Osteoblast (primary cell): ENCODE data around the gene SMIM9. TPM values are rescaled to one million over a fixed set of nuclear protein-coding genes. Genes with fewer than 3 reads are reported as not detected.

Source experiments
- DNase-seq: peaks from one replicate; pipeline ENCODE4 v3.0.0; 2011; ENCODE audit warnings: low spot score, mixed read lengths; ENCODE audit not compliant: insufficient read length; ENCODE audit errors: missing footprints
- H2AFZ ChIP-seq: 2 replicates; pipeline ENCODE4 v1.6.0; 2011; ENCODE audit warnings: mild to moderate bottlenecking, low read length
- H3K27ac ChIP-seq: 2 replicates; pipeline ENCODE4 v1.5.1; 2011; ENCODE audit warnings: mild to moderate bottlenecking, low read depth, low read length, moderate library complexity
- H3K27me3 ChIP-seq: 2 replicates; pipeline ENCODE4 v1.6.0; 2012; ENCODE audit warnings: mild to moderate bottlenecking, control low read depth, inconsistent platforms, low read length, moderate library complexity; ENCODE audit not compliant: insufficient read depth
- H3K36me3 ChIP-seq: 2 replicates; pipeline ENCODE4 v1.5.1; 2011; ENCODE audit warnings: mild to moderate bottlenecking, low read length, control low read depth, moderate library complexity; ENCODE audit not compliant: insufficient read depth
- H3K4me1 ChIP-seq: 2 replicates; pipeline ENCODE4 v1.5.1; 2011; ENCODE audit warnings: mild to moderate bottlenecking, low read length, control low read depth, moderate library complexity; ENCODE audit not compliant: insufficient read depth
- H3K4me2 ChIP-seq: 2 replicates; pipeline ENCODE4 v1.6.0; 2011; ENCODE audit warnings: mild to moderate bottlenecking, low read length; ENCODE audit not compliant: insufficient read depth
- H3K4me3 ChIP-seq: fragments of 200-600 bp; sonication (generic); 3 replicates; pipeline ENCODE4 v1.5.1; 2012; ENCODE audit warnings: mild to moderate bottlenecking, low read length, inconsistent platforms; ENCODE audit not compliant: insufficient read depth
- H3K79me2 ChIP-seq: 2 replicates; pipeline ENCODE4 v1.6.0; 2012; ENCODE audit warnings: mild to moderate bottlenecking, low read length, control low read depth, inconsistent platforms; ENCODE audit not compliant: insufficient read depth
- H3K9me3 ChIP-seq: 2 replicates; pipeline ENCODE4 v1.5.1; 2011; ENCODE audit warnings: low read depth, low read length, control low read depth
- H4K20me1 ChIP-seq: 2 replicates; pipeline ENCODE4 v1.6.0; 2012; ENCODE audit warnings: mild to moderate bottlenecking, low read length, control low read depth; ENCODE audit not compliant: insufficient read depth
- total RNA-seq: library from RNA; depleted of rRNA; stranded (reverse); fragments of >200 nt; gene quantifications from 2 replicates; pipeline ENCODE4 v1.2.3, GENCODE V29; 2012
- TF ChIP-seq, protein P1 (sequence below): IDR thresholded peaks from 2 replicates; pipeline ENCODE4 v1.5.1; 2011; ENCODE audit warnings: mild to moderate bottlenecking, low read depth, low read length, moderate library complexity; ENCODE audit errors: extremely low read depth

Gene SMIM9
- total RNA-seq, 1 donor = not detected

DNA sequence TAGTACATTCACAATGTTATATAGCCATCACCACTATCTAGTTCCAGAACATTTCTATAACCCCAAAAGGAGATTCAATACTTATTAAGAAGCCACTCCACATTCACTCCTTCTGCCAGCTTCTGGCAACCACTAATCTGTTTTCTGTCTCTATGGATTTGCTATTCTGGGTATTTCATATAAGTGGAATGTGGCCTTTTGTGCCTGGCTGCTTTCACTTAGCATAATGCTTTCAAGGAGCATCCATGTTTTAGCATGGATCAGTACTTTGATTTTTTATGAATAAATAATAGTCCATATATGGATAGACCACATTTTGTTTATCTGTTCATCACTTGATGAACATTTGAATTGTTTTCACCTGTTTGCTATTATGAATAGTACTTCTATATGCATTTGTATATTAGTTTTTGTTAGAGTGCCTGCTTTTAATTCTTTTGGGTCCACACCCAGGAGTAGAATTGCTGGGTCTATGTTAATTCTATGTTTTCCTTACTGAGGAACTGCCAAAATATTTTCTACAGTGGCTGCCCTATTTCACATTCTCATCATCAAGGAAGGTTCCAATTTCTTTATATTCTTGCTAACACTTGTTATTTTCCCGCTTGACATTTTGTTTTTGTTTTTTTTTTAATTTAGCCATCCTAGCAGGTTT is 16.6 kb upstream of the SMIM9 start:
- no peak overlapping the region for H3K27ac ChIP-seq

DNA sequence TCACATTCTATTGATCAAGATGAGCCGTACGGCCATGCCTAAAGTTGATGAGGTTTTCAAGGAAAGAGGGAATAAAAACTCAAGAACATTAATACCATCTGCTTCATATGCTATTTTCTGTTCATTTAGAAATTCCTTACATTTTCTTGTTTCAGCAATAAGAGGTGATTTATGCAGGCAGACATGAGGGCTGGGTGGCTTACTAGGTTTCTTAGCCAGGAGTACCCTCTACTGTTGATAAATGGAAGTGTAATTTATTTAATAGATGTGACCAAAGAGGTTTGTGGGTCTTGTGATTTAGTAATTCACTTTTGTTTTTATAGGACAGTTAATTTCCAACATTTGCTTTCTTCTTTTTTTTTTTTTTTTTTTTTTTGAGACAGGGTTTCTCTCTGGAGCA is 6.4 kb upstream of the SMIM9 start:
- Histone ChIP-seq H2AFZ (no peak overlapping the region), H3K36me3 (no peaks in the 10 kb centered on the region), H3K4me2 (no peak overlapping the region), H3K27me3 (no peaks in the 10 kb centered on the region), H3K9me3 (no peaks in the 10 kb centered on the region), H3K79me2 (no peaks in the 10 kb centered on the region), H4K20me1 (no peaks in the 10 kb centered on the region), H3K4me1 (no peaks in the 10 kb centered on the region), H3K27ac (no peak overlapping the region), H3K4me3 (no peak overlapping the region)
- DNase-seq = peak; percentile 75
- TF ChIP-seq, protein P1, sequence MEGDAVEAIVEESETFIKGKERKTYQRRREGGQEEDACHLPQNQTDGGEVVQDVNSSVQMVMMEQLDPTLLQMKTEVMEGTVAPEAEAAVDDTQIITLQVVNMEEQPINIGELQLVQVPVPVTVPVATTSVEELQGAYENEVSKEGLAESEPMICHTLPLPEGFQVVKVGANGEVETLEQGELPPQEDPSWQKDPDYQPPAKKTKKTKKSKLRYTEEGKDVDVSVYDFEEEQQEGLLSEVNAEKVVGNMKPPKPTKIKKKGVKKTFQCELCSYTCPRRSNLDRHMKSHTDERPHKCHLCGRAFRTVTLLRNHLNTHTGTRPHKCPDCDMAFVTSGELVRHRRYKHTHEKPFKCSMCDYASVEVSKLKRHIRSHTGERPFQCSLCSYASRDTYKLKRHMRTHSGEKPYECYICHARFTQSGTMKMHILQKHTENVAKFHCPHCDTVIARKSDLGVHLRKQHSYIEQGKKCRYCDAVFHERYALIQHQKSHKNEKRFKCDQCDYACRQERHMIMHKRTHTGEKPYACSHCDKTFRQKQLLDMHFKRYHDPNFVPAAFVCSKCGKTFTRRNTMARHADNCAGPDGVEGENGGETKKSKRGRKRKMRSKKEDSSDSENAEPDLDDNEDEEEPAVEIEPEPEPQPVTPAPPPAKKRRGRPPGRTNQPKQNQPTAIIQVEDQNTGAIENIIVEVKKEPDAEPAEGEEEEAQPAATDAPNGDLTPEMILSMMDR = peak; percentile 50

More for the DNA sequence above, 16.6 kb upstream of the SMIM9 start:
- Histone ChIP-seq H2AFZ (no peak overlapping the region), H4K20me1 (no peaks in the 10 kb centered on the region), H3K36me3 (no peaks in the 10 kb centered on the region), H3K4me2 (no peak overlapping the region), H3K4me1 (no peaks in the 10 kb centered on the region), H3K4me3 (no peak overlapping the region), H3K9me3 (no peaks in the 10 kb centered on the region), H3K79me2 (no peaks in the 10 kb centered on the region), H3K27me3 (no peaks in the 10 kb centered on the region)
- DNase-seq = no peak
- TF ChIP-seq, protein P1 = no peak

DNA sequence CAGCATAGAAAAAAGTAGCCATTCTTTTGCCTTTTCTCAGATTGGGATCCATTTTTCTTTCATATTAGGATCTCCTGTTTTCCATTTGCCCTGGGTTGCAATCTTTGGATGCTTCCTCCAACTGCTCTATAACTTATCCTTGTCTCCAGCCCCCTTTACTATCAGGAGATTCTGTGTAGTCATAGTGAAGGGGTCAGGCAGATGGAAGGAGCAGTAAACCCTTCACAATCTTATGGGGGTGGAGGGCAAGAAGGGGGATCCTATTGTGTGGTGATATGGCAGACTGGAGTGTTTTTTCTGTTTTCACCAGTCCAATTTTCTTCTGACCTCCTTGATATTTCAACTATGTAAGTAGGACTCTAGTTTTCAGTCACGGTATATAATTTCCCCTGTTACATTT is 1.7 kb upstream of the SMIM9 start:
- TF ChIP-seq, protein P1 = no peak
- H3K4me1 ChIP-seq = no peaks in the 10 kb centered on the region
- no peaks in the 10 kb centered on the region for H4K20me1 ChIP-seq

GRCh38 chrX:154833746-154834274 is 652 bp downstream of the SMIM9 start:
- Histone ChIP-seq H3K4me3 (no peak overlapping the region), H3K9me3 (no peaks in the 10 kb centered on the region), H3K36me3 (no peaks in the 10 kb centered on the region), H2AFZ (no peak overlapping the region), H4K20me1 (no peaks in the 10 kb centered on the region), H3K4me1 (no peaks in the 10 kb centered on the region), H3K27me3 (no peaks in the 10 kb centered on the region), H3K27ac (no peak overlapping the region), H3K4me2 (no peak overlapping the region), H3K79me2 (no peaks in the 10 kb centered on the region)
- TF ChIP-seq, protein P1 = no peak
- DNase-seq = no peak

More for the DNA sequence above, 1.7 kb upstream of the SMIM9 start:
- no peaks in the 10 kb centered on the region for H3K36me3 ChIP-seq
- peak; percentile 61 for DNase-seq
- no peak overlapping the region for H3K4me3 ChIP-seq
- H3K4me2 ChIP-seq = no peak overlapping the region
- no peak overlapping the region for H2AFZ ChIP-seq
- H3K9me3 ChIP-seq = no peaks in the 10 kb centered on the region
- no peak overlapping the region for H3K27ac ChIP-seq
- no peaks in the 10 kb centered on the region for H3K27me3 ChIP-seq
- no peaks in the 10 kb centered on the region for H3K79me2 ChIP-seq
